Neural cell (in vitro differentiated cells): ENCODE data around the gene G2E3. TPM values are rescaled to one million over a fixed set of nuclear protein-coding genes. Genes with fewer than 3 reads are reported as not detected.

Source experiments
- H2AFZ ChIP-seq: fragments of 200-600, 300-800 bp; sonication (generic), shearing (Covaris generic); 2 replicates; pipeline ENCODE4 v1.6.0; 2014; ENCODE audit warnings: low read depth, mild to moderate bottlenecking, antibody characterized with exemption, low read length, moderate library complexity
- H3F3A ChIP-seq: fragments of 200-600 bp; shearing (Covaris generic); 2 replicates; pipeline ENCODE4 v1.6.1; 2016; ENCODE audit warnings: mild to moderate bottlenecking, moderate library complexity, mixed read lengths, antibody characterized with exemption, low read length; ENCODE audit not compliant: insufficient read depth, poor library complexity, severe bottlenecking
- H3K27ac ChIP-seq: fragments of 200-600, 300-800 bp; sonication (generic), shearing (Covaris generic); 2 replicates; pipeline ENCODE4 v1.5.1; 2014; ENCODE audit warnings: mild to moderate bottlenecking, low read length, moderate library complexity
- H3K27me3 ChIP-seq: fragments of 300-800, 200-600 bp; sonication (generic), shearing (Covaris generic); 2 replicates; pipeline ENCODE4 v1.6.0; 2014; ENCODE audit warnings: mild to moderate bottlenecking, low read depth, low read length, moderate library complexity; ENCODE audit not compliant: insufficient read depth
- H3K36me3 ChIP-seq: fragments of 300-800, 200-600 bp; sonication (generic), shearing (Covaris generic); 2 replicates; pipeline ENCODE4 v1.5.1; 2014; ENCODE audit warnings: mild to moderate bottlenecking, antibody characterized with exemption, low read length, moderate library complexity; ENCODE audit not compliant: insufficient read depth
- H3K4me2 ChIP-seq: fragments of 300-800, 200-600 bp; sonication (generic), shearing (Covaris generic); 2 replicates; pipeline ENCODE4 v1.6.0; 2014; ENCODE audit warnings: mild to moderate bottlenecking, low read length
- H3K4me3 ChIP-seq: fragments of 300-800, 200-600 bp; sonication (generic), shearing (Covaris generic); 2 replicates; pipeline ENCODE4 v1.5.1; 2014; ENCODE audit warnings: mild to moderate bottlenecking, low read length, moderate library complexity
- H3K79me2 ChIP-seq: fragments of 200-600 bp; shearing (Covaris generic); replicated peaks from 2 replicates; pipeline ENCODE4 v1.6.0; 2014; ENCODE audit warnings: mild to moderate bottlenecking, low read length, moderate library complexity; ENCODE audit not compliant: insufficient read depth
- H3K9ac ChIP-seq: fragments of 300-800, 200-600 bp; sonication (generic), shearing (Covaris generic); 2 replicates; pipeline ENCODE4 v1.6.1; 2016; ENCODE audit warnings: mild to moderate bottlenecking, low read length, mixed read lengths
- H3K9me2 ChIP-seq: fragments of 200-600 bp; shearing (Covaris generic); 2 replicates; pipeline ENCODE4 v1.6.1; 2016; ENCODE audit warnings: mild to moderate bottlenecking, low read length, mixed read lengths; ENCODE audit not compliant: insufficient read depth
- H3K9me3 ChIP-seq: fragments of 200-600, 300-800 bp; sonication (generic), shearing (Covaris generic); 2 replicates; pipeline ENCODE4 v1.6.1; 2016; ENCODE audit warnings: mild to moderate bottlenecking, mixed run types, low read length, moderate library complexity, mixed read lengths
- H4K20me1 ChIP-seq: fragments of 200-600 bp; shearing (Covaris generic); 2 replicates; pipeline ENCODE4 v1.6.1; 2016; ENCODE audit warnings: mild to moderate bottlenecking, mixed run types; ENCODE audit not compliant: insufficient read depth
- CTCF ChIP-seq: fragments of 450-650 bp; IDR thresholded peaks from 2 replicates; pipeline ENCODE4 v1.5.1; 2014; ENCODE audit warnings: antibody characterized with exemption, mild to moderate bottlenecking, moderate library complexity; ENCODE audit not compliant: poor library complexity, severe bottlenecking
- EP300 ChIP-seq: fragments of 450-650 bp; conservative IDR thresholded peaks from 2 replicates; pipeline ENCODE4 v1.6.1; 2014; ENCODE audit warnings: antibody characterized with exemption, mild to moderate bottlenecking, moderate library complexity; ENCODE audit not compliant: poor library complexity, severe bottlenecking
- EZH2 ChIP-seq: fragments of 200-600, 300-800 bp; shearing (Covaris generic), sonication (generic); IDR thresholded peaks from 2 replicates; pipeline ENCODE4 v1.6.1; 2014; ENCODE audit warnings: antibody characterized with exemption, low read length, borderline replicate concordance, mild to moderate bottlenecking; ENCODE audit not compliant: insufficient read depth, poor library complexity, severe bottlenecking
- MXI1 ChIP-seq: fragments of 450-650 bp; conservative IDR thresholded peaks from 2 replicates; pipeline ENCODE4 v1.6.1; 2014; ENCODE audit warnings: antibody characterized with exemption, mild to moderate bottlenecking; ENCODE audit not compliant: poor library complexity, severe bottlenecking
- POLR2AphosphoS5 ChIP-seq: IDR thresholded peaks from 2 replicates; pipeline ENCODE4 v1.6.1; 2012
- RAD21 ChIP-seq: fragments of 450-650 bp; conservative IDR thresholded peaks from 2 replicates; pipeline ENCODE4 v1.6.1; 2014; ENCODE audit warnings: antibody characterized with exemption, mild to moderate bottlenecking, moderate library complexity
- REST ChIP-seq: IDR thresholded peaks from 2 replicates; pipeline ENCODE4 v1.6.1; 2012; ENCODE audit warnings: borderline replicate concordance
- SMC3 ChIP-seq: fragments of 450-650 bp; conservative IDR thresholded peaks from 2 replicates; pipeline ENCODE4 v1.6.1; 2014; ENCODE audit warnings: antibody characterized with exemption, mild to moderate bottlenecking, moderate library complexity; ENCODE audit not compliant: poor library complexity
- TAF1 ChIP-seq: IDR thresholded peaks from 2 replicates; pipeline ENCODE4 v1.6.1; 2012; ENCODE audit warnings: low read depth
- polyA plus RNA-seq: library from polyadenylated mRNA; depleted of rRNA; stranded (reverse); fragments of >200 nt; gene quantifications from 2 replicates; pipeline ENCODE4 v1.2.3, GENCODE V29; 2014

G2E3 gene
- polyA plus RNA-seq, 1 donor from 2014 or later = 35.4 TPM

GRCh38 chr14:30564868-30565248 lies 5.9 kb downstream of the G2E3 start:
- Histone ChIP-seq H3K9me3 (no peaks in the 10 kb centered on the region), H4K20me1 (no peaks in the 10 kb centered on the region), H3K4me3 (no peak overlapping the region), H3K79me2 (peaks cover 94% of the 10 kb centered on the region), H3K9ac (no peak overlapping the region), H3K36me3 (no peaks in the 10 kb centered on the region), H3K4me2 (no peak overlapping the region), H3K27me3 (no peaks in the 10 kb centered on the region), H3K27ac (no peak overlapping the region), H3F3A (no peaks in the 10 kb centered on the region), H2AFZ (no peak overlapping the region), H3K9me2 (no peaks in the 10 kb centered on the region)
- TF ChIP-seq TAF1 (no peak), RAD21 (no peak), POLR2AphosphoS5 (no peak), SMC3 (no peak), CTCF (no peak), MXI1 (no peak), EP300 (no peak), REST (no peak), EZH2 (no peak)

GRCh38 chr14:30569216-30569902 lies 10.4 kb downstream of the G2E3 start:
- Histone ChIP-seq H3K36me3 (no peaks in the 10 kb centered on the region), H3F3A (no peaks in the 10 kb centered on the region), H3K27me3 (no peaks in the 10 kb centered on the region), H3K9me2 (no peaks in the 10 kb centered on the region), H3K79me2 (peaks cover 97% of the 10 kb centered on the region), H3K9ac (no peak overlapping the region), H4K20me1 (no peaks in the 10 kb centered on the region), H3K4me2 (no peak overlapping the region), H3K9me3 (no peaks in the 10 kb centered on the region), H3K27ac (no peak overlapping the region), H3K4me3 (no peak overlapping the region), H2AFZ (no peak overlapping the region)
- TF ChIP-seq POLR2AphosphoS5 = no peak
- TF ChIP-seq EP300 = no peak
- TF ChIP-seq EZH2 = no peak
- TF ChIP-seq SMC3 = no peak
